ENCODE measurements around the gene ZNF565.
"Not testable (repeated sequence)": the region's sequence is repeated elsewhere in the genome, so short reads cannot be mapped to it uniquely, and the experiment has no call there.

Gene ZNF565

DNA sequence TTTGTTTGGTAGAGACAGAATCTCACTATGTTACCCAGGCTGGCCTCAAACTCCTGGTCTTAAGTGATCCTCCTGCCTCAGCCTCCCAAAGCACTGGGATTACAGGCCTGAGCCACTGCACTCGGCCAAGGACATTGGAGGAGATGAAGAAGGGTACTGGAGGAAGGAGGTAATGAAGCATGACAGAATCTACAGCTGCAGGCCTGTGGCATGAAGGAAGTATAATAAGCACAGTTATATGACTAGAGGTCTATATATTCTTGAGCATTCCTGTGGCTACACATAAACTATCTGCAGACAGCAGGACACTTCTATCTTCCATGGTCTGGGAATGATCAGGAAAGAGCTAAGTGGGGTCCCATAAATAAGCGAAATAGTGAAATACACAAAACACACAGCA, 18.2 kb downstream of the ZNF565 start:
- Histone ChIP-seq H3K27me3 (no peaks in the 10 kb centered on the region), H3K27ac (no peak overlapping the region), H3K4me1 (ENCODE audit: control insufficient read depth in 1 of 2, insufficient read depth in 1 of 2, low read depth in 1 of 2, low read length in 1 of 2) (no peaks in the 10 kb centered on the region), H3K4me3 (ENCODE audit: low read depth in 1 of 2, low read length in 1 of 2) (no peak overlapping the region), H3K36me3 (peaks cover 14% of the 10 kb centered on the region), H3K9me3 (no peaks in the 10 kb centered on the region)
- no peak for TF ChIP-seq CTCF (IDR thresholded peaks at IDR 0.05)

- H3K36me3 ChIP-seq, result peaks cover 12% of the 10 kb centered on the region
- H3K4me3 ChIP-seq (ENCODE audit: low read depth in 1 of 2, low read length in 1 of 2); H3K27me3 ChIP-seq; H3K9me3 ChIP-seq; H3K27ac ChIP-seq; H3K4me1 ChIP-seq (ENCODE audit: control insufficient read depth in 1 of 2, insufficient read depth in 1 of 2, low read depth in 1 of 2, low read length in 1 of 2): not testable (repeated sequence)
Measured at GRCh38 chr19:36186722-36187121, 27.7 kb downstream of the ZNF565 start.

- no peaks in the 10 kb centered on the region for H3K4me1 ChIP-seq (ENCODE audit: control insufficient read depth in 1 of 2, insufficient read depth in 1 of 2, low read depth in 1 of 2, low read length in 1 of 2)
- no peak for TF ChIP-seq CTCF (IDR thresholded peaks at IDR 0.05)
Measured at GRCh38 chr19:36183245-36183628, 31.2 kb downstream of the ZNF565 start.

DNA sequence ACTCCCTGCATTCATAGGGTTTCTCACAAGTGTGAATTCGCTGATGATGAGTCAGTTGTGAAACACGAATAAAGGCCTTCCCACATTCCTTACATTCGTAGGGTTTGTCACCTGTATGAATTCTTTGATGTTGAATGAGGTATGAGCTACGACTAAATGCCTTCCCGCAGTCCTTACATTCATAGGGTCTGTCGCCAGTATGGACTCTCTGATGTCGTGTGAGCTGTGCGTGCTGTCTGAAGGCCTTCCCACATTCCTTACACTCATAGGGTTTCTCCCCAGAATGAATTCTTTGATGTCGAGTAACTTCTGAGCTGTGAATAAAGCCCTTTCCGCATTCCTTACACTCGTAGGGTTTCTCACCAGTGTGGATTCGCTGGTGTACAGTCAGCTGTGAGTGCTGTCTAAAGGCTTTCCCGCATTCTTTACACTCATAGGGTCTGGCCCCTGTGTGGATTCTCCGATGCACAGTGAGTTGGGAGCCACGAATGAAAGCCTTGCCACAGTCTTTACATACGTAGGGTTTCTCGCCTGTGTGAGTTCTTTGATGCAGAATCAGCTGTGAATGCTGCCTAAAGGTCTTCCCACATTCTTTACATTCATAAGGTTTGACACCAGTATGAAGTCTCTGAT, 31.7 kb downstream of the ZNF565 start:
- Histone ChIP-seq H3K36me3 (peaks cover 12% of the 10 kb centered on the region), H3K9me3 (no peaks in the 10 kb centered on the region), H3K27me3 (no peaks in the 10 kb centered on the region), H3K4me1 (ENCODE audit: control insufficient read depth in 1 of 2, insufficient read depth in 1 of 2, low read depth in 1 of 2, low read length in 1 of 2) (no peaks in the 10 kb centered on the region), H3K4me3 (ENCODE audit: low read depth in 1 of 2, low read length in 1 of 2) (no peak overlapping the region), H3K27ac (no peak overlapping the region)
- TF ChIP-seq CTCF (IDR thresholded peaks at IDR 0.05), result no peak

More at GRCh38 chr19:36183245-36183628, 31.2 kb downstream of the ZNF565 start:
- no peaks in the 10 kb centered on the region for H3K27me3 ChIP-seq
- H3K27ac ChIP-seq, result no peak overlapping the region
- no peak overlapping the region for H3K4me3 ChIP-seq (ENCODE audit: low read depth in 1 of 2, low read length in 1 of 2)
- peaks cover 12% of the 10 kb centered on the region for H3K36me3 ChIP-seq
- no peaks in the 10 kb centered on the region for H3K9me3 ChIP-seq

GRCh38 chr19:36179077-36179476, 35.4 kb downstream of the ZNF565 start:
- H3K4me3 ChIP-seq (ENCODE audit: low read depth in 1 of 2, low read length in 1 of 2); H3K27ac ChIP-seq; H3K4me1 ChIP-seq (ENCODE audit: control insufficient read depth in 1 of 2, insufficient read depth in 1 of 2, low read depth in 1 of 2, low read length in 1 of 2); H3K27me3 ChIP-seq; H3K9me3 ChIP-seq: not testable (repeated sequence)
- peaks cover 12% of the 10 kb centered on the region for H3K36me3 ChIP-seq

DNA sequence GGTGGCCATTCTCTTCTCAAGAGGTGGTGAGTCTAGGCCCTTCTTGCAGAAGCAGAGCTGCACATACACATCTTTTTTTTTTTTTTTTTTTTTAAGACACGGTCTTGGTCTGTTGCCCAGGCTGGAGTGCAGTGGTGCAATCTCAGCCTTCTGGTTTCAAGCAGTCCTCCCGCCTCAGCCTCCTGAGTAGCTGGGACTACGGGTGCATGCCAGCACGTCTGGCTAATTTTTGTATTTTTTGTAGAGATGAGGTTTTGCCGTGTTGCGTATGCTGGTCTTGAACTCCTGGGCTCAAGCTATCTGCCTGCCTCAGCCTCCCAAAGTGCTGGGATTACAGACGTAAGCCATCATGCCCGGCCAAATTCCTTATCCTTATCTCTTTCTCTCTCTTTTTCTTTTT, 40.6 kb downstream of the ZNF565 start:
- H3K36me3 ChIP-seq; H3K4me1 ChIP-seq (ENCODE audit: control insufficient read depth in 1 of 2, insufficient read depth in 1 of 2, low read depth in 1 of 2, low read length in 1 of 2); H3K9me3 ChIP-seq; H3K27me3 ChIP-seq; H3K4me3 ChIP-seq (ENCODE audit: low read depth in 1 of 2, low read length in 1 of 2); H3K27ac ChIP-seq: not testable (repeated sequence)

GRCh38 chr19:36172852-36173251, 41.6 kb downstream of the ZNF565 start:
- no peaks in the 10 kb centered on the region for H3K27me3 ChIP-seq
- peaks cover 4 to 5% of the 10 kb centered on the region in 2 experiments for H3K4me1 ChIP-seq (ENCODE audit: control insufficient read depth in 1 of 2, insufficient read depth in 1 of 2, low read depth in 1 of 2, low read length in 1 of 2)
- H3K36me3 ChIP-seq, result no peaks in the 10 kb centered on the region
- H3K9me3 ChIP-seq, result no peaks in the 10 kb centered on the region
- H3K4me3 ChIP-seq (ENCODE audit: low read depth in 1 of 2, low read length in 1 of 2), result no peak overlapping the region
- H3K27ac ChIP-seq, result no peak overlapping the region
- TF ChIP-seq CTCF (IDR thresholded peaks at IDR 0.05), result no peak
